ENCODE data around the gene SCAMP2.

GRCh38 chr15:74840851-74841775, 32.1 kb downstream of the SCAMP2 start:
- TF ChIP-seq CTCF (IDR thresholded peaks at IDR 0.05; ENCODE audit: low read depth, low read length), result no peak
- TF ChIP-seq MYC (IDR thresholded peaks at IDR 0.05; ENCODE audit: low read depth, low read length), result no peak
- TF ChIP-seq POLR2A (IDR thresholded peaks at IDR 0.05; ENCODE audit: extremely low read depth, insufficient read length), result no peak
